K562 (cell line): Measurements from ENCODE around the gene CRB2. TPM values are rescaled to one million over a fixed set of nuclear protein-coding genes. Genes with fewer than 3 reads are reported as not detected.

ENCODE experiments used
- AFF1 ChIP-seq, 2 experiments: fragments of 450-650 bp; IDR thresholded peaks; 2 replicates each; pipeline ENCODE4 v1.6.1; 2018; ENCODE audit warnings: mild to moderate bottlenecking in 2 of 2, low read depth in 1 of 2; ENCODE audit not compliant: partially characterized antibody in 2 of 2
- BRF1 ChIP-seq: IDR thresholded peaks from 3 replicates; pipeline ENCODE4 v1.6.1; 2011; ENCODE audit warnings: borderline replicate concordance, mild to moderate bottlenecking; ENCODE audit not compliant: insufficient read length; ENCODE audit errors: extremely low read depth
- CGGBP1 ChIP-seq: fragments of 250-450 bp; sonication (Bioruptor Pico); IDR thresholded peaks from 2 replicates; pipeline ENCODE4 v1.9.0; 2021; ENCODE audit warnings: mild to moderate bottlenecking
- CTBP1 ChIP-seq: fragments of 450-650 bp; IDR thresholded peaks from 2 replicates; pipeline ENCODE4 v1.6.1; 2016; ENCODE audit warnings: borderline replicate concordance
- HNRNPLL ChIP-seq: fragments of 200-400 bp; formaldehyde crosslinking; IDR thresholded peaks from 2 replicates; pipeline ENCODE4 v1.6.1; 2017; ENCODE audit warnings: low read length, low read depth, mild to moderate bottlenecking; ENCODE audit not compliant: poor library complexity, severe bottlenecking
- PATZ1 ChIP-seq: fragments of 250-450 bp; sonication (Bioruptor Pico); IDR thresholded peaks from 2 replicates; pipeline ENCODE4 v1.5.0; 2020; ENCODE audit warnings: mild to moderate bottlenecking, borderline replicate concordance
- SIRT6 ChIP-seq: IDR thresholded peaks from one replicate; pipeline ENCODE4 v1.6.1; 2012; ENCODE audit warnings: low read depth, mild to moderate bottlenecking, control low read depth, inconsistent platforms, low read length, moderate library complexity
- SIX5 ChIP-seq, 2 experiments: IDR thresholded peaks; 2 replicates each; pipeline ENCODE4 v1.6.1; 2011; ENCODE audit warnings: low read length in 2 of 2, borderline replicate concordance in 1 of 2, low read depth in 1 of 2, mild to moderate bottlenecking in 1 of 2, moderate library complexity in 1 of 2; ENCODE audit not compliant: insufficient read depth in 1 of 2
- SMAD4 ChIP-seq: fragments of 250-450 bp; sonication (Bioruptor Pico); conservative IDR thresholded peaks from 2 replicates; pipeline ENCODE4 v1.8.0; 2021; ENCODE audit warnings: inconsistent platforms, mild to moderate bottlenecking, moderate library complexity
- SMC3 ChIP-seq: conservative IDR thresholded peaks from 2 replicates; pipeline ENCODE4 v1.6.1; 2011; ENCODE audit warnings: low read depth, low read length, improper control_type of control experiment; ENCODE audit not compliant: insufficient read depth
- SOX6 ChIP-seq: fragments of 450-650 bp; IDR thresholded peaks from 2 replicates; pipeline ENCODE4 v1.6.1; 2014; ENCODE audit warnings: mild to moderate bottlenecking
- STAG1 ChIP-seq: sonication (generic); formaldehyde crosslinking; IDR thresholded peaks from 2 replicates; pipeline ENCODE4 v1.5.0; 2020; ENCODE audit warnings: missing genetic modification reagents, borderline replicate concordance
- XRCC3 ChIP-seq: fragments of 450-650 bp; IDR thresholded peaks from 2 replicates; pipeline ENCODE4 v1.6.1; 2017; ENCODE audit warnings: mild to moderate bottlenecking, moderate library complexity
- ZNF165 ChIP-seq: fragments of 250-450 bp; sonication (Bioruptor Pico); IDR thresholded peaks from 2 replicates; pipeline ENCODE4 v1.4.0; 2020; ENCODE audit warnings: borderline replicate concordance
- ZNF384 ChIP-seq: IDR thresholded peaks from 2 replicates; pipeline ENCODE4 v1.6.1; 2012; ENCODE audit warnings: low read depth, low read length, improper control_type of control experiment
- ZNF444 ChIP-seq: fragments of 250-450 bp; sonication (Bioruptor Pico); IDR thresholded peaks from 2 replicates; pipeline ENCODE4 v1.4.0; 2020; ENCODE audit warnings: mild to moderate bottlenecking, moderate library complexity
- ZNF561 ChIP-seq: fragments of 450-650 bp; formaldehyde crosslinking; conservative IDR thresholded peaks from 2 replicates; pipeline ENCODE4 v1.4.0; 2020; ENCODE audit warnings: mild to moderate bottlenecking, moderate library complexity
- polyA plus RNA-seq, 8 experiments: library from polyadenylated mRNA; depleted of rRNA in 4 of 8; stranded (reverse) in 5 of 8; unstranded in 3 of 8; fragments of >200 nt; fragmentation: Nextera tagmentation in 2 of 8; fragmentation: Illumina TruSeq in 1 of 8; extraction: Ambion mirVana in 2 of 8; extraction: Trizol in 1 of 8; gene quantifications; 2 replicates each; pipeline versions ENCODE4 v1.2.1 to v1.2.3, GENCODE V29; 2011 to 2014; ENCODE audit warnings: inconsistent platforms in 1 of 8, missing spikeins in 1 of 8
- total RNA-seq, 7 experiments: library from RNA; depleted of rRNA in 6 of 7; stranded (reverse); fragments of >200 nt in 6 of 7; fragmentation: Illumina TruSeq in 2 of 7; extraction: Trizol in 2 of 7; gene quantifications; 2 replicates each; pipeline versions ENCODE4 v1.2.1 to v1.2.3, GENCODE V29; 2011 to 2021; ENCODE audit warnings: low replicate concordance in 1 of 7
- TF ChIP-seq, protein P1 (sequence below): sonication (generic); formaldehyde crosslinking; IDR thresholded peaks from 2 replicates; pipeline ENCODE4 v1.8.1; 2023; ENCODE audit warnings: mild to moderate bottlenecking, missing genetic modification reagents

The CRB2 gene
- total and polyA plus RNA-seq, 9 of the 15 experiments (the other 6 are each of a cell fraction or from before 2014, with no cell fraction given) = 0.13 to 1.2 (median 0.25) TPM; not detected in 2

- TF ChIP-seq PATZ1 = no peak
- no peak for TF ChIP-seq AFF1 (IDR thresholded peaks at IDR 0.05; ENCODE audit: low read depth in 1 of 2, partially characterized antibody in 2 of 2)
- TF ChIP-seq SMC3 = peak; percentile 99
- TF ChIP-seq ZNF165 (CRISPR knock-in tag) = no peak
- TF ChIP-seq BRF1 = no peak
- TF ChIP-seq CGGBP1 (CRISPR knock-in tag) = no peak
- TF ChIP-seq ZNF384 = no peak
- TF ChIP-seq STAG1 (CRISPR knock-in tag) = peak; percentile 97
- TF ChIP-seq SOX6 = 0 out of 2 replicates have a peak, but pooled peaks have one; percentile 14
- TF ChIP-seq SIX5 (IDR thresholded peaks at IDR 0.05; ENCODE audit: borderline replicate concordance in 1 of 2, insufficient read depth in 1 of 2, low read depth in 1 of 2, low read length in 2 of 2) = no peak
- TF ChIP-seq SMAD4 (CRISPR knock-in tag) = 0 out of 2 replicates have a peak, but pooled peaks have one; percentile 12
- TF ChIP-seq XRCC3 = no peak
- no peak for TF ChIP-seq ZNF561 (CRISPR knock-in tag)
- no peak for TF ChIP-seq SIRT6
- TF ChIP-seq HNRNPLL = peak; percentile 36
- TF ChIP-seq ZNF444 (CRISPR knock-in tag) = no peak
- TF ChIP-seq CTBP1 = peak; percentile 48; the same call in 1 of the 2 replicates
- TF ChIP-seq, protein P1, sequence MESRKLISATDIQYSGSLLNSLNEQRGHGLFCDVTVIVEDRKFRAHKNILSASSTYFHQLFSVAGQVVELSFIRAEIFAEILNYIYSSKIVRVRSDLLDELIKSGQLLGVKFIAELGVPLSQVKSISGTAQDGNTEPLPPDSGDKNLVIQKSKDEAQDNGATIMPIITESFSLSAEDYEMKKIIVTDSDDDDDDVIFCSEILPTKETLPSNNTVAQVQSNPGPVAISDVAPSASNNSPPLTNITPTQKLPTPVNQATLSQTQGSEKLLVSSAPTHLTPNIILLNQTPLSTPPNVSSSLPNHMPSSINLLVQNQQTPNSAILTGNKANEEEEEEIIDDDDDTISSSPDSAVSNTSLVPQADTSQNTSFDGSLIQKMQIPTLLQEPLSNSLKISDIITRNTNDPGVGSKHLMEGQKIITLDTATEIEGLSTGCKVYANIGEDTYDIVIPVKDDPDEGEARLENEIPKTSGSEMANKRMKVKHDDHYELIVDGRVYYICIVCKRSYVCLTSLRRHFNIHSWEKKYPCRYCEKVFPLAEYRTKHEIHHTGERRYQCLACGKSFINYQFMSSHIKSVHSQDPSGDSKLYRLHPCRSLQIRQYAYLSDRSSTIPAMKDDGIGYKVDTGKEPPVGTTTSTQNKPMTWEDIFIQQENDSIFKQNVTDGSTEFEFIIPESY (CRISPR knock-in tag) = peak; percentile 78
Observed at GRCh38 chr9:123349691-123350480, 6.1 kb upstream of the CRB2 start (continued).
